ENCODE data around the gene EFEMP1.

EFEMP1 gene

DNA sequence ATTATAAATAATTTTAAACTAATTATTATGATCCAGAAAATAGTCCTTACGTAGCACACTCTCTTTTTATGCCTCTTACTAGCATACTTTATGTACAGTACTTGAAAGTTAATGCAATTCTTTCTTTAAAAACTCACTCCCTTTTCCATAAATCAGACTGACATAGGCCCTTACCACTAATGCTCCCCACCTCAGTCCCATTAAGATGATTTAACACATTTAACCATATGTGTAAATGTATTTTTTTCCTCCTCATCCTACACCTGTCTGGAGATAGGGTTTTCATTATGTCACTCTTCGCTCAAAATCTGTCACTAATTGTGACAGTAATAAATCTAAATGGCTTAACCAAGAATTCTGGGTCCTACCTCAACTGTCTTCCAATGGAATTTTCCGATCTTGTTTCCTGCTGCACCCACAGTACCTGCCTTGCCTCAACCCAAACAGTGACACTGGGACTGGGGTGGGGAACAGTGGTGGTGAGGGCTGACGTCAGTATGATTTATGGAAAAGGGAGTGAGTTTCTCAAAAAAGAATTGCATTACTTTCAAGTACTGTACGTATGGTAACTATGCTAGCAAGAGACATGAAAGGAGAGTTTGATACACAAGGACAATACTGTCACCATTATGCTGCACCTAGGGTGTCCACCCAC, 25.1 kb downstream of the EFEMP1 start:
- no peak for DNase-seq (ENCODE audit: low spot score)

DNA sequence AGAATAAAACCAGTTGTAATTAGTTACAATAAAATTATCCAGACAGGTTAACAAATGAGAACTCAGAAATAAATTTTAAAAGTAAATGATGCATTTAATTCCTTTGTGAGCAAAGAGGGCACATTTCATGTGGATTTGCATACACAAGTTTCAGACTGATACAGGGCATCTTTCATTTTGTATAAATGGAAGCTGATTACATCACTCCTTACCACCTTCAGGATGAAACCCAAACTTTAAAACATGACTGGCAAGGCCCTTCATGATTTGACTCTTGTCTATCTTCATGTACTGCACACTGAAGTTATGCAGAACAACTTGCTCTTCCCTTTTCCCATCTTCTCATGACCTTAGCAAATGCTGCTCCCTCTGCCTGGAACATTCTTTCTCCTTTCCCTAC, 26.9 kb downstream of the EFEMP1 start:
- DNase-seq (ENCODE audit: low spot score): no peak

DNA sequence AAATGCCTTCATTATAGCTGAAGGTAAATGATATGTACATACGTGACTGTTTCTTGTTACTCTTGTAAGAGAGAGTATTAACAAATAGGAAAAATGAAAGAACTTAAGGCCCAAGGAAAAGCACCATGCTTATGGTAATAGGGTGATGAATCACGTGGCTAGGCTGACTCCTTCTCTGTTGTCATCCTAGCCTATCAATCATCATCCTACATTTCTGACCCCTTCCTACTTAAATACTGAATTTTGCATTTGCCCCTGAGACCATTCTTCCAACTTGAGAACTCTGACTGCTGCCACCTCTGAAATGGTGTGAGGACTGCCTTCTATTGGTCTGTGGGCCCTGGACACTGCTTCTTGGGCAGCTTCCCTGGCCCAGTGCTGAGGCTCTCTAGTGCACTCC, 28.9 kb downstream of the EFEMP1 start:
- no peak for DNase-seq (ENCODE audit: low spot score)

DNA sequence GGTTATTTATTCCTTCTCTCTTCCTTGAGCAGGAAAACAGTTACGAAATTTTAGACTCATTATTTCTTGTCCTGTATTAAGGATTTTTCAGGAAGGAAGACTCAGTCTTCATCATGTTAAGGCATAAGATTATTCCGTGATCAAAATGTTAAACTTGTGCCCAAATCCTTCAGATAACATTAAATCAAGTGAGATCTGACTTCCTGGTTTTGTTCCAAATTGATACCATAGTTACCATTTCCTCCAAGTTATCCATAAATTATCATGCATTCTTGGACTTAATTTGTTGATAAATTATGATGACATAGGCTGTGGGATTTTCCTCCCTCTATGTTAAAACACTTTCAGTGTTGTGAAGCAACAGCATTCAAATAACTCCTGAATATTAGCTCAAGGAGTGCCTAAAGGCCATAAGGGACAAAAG, 31.9 kb downstream of the EFEMP1 start:
- DNase-seq (ENCODE audit: low spot score): no peak

DNA sequence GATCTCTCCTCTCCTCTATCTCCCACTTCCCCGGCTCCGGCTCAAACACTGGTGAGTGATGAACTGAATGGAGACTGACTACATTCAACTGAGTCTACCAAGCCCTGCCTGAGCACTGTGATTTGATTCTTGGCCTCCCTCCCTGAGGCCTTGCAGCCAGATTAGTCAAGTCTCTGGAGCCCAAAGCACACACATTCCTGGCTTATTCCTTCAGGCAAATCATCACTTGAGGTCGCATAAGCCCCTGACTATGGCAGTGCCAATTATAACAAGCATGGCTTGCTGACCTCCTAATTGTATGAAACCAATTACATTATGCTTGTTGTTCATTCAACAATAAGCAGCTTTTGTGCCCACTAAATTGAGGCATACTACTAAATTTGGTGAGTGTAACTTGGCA, 34.6 kb downstream of the EFEMP1 start:
- no peak for DNase-seq (ENCODE audit: low spot score)

DNA sequence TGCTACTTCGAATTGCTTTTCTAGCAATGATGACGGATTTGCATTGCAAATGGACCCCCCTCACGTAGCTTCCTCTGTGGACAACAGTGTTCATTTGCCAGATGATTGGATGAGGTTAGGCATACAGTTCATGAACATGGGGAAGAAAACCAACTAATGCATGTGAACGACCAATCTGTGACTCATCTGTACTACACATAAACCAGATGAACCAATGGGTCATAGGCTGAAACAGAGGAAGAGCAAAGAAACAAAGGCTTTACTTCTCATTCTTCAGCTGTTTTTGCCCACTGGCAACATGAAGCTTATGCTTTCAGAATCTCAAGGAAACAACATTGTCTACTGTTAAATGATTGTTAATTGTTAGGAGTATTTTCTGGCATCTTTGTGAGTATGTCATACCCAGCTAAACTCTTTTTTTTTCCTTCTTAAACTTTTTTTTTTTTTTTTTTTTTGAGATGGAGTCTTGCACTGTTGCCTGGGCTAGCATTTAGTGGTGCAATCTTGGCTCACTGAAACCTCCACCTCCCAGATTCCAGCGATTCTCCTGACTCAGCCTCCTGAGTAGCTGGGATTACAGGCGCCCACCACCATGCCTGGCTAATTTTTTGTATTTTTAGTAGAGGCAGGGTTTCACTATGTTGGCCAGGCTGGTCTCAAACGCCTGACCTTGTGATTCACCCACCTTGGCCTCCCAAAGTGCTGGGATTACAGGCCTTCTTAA, 35.5 kb downstream of the EFEMP1 start:
- peak; percentile 29 for DNase-seq (ENCODE audit: low spot score)

DNA sequence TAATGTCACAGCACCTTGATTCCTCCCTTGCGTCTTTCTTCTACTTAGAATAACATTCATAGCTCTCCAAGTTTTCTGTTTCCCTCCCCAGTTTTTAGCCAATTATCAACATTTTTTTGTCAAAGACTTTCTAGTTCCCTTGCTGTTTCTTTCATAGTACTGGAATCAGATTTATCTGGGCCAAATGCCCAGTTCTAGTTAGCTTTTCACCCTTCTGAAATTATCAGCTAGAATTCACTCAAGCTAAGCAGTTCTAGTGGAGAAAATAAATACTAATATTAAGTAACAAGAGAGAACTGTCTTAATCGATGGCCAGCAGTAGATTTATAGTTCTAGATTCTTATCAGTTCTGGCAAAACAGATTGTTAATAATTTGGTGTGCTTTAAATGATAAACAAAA, 36.2 kb downstream of the EFEMP1 start:
- DNase-seq (ENCODE audit: low spot score): no peak

DNA sequence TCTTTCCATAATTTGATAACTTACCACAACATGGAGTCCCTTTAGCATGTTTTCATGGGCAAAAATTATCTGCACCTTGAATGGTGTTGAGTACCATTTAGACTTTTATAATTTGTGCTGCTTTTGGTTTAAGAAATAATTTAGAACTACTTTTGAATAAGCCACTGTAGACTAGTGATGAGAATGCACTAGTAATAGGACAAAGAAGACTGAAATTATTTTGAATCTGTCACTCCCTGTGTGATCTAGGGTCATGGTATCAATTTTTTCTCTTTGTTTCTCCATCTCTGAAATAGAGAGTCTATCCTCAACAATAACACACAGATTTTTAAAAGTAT, 37.7 kb downstream of the EFEMP1 start:
- no peak for DNase-seq (ENCODE audit: low spot score)

DNA sequence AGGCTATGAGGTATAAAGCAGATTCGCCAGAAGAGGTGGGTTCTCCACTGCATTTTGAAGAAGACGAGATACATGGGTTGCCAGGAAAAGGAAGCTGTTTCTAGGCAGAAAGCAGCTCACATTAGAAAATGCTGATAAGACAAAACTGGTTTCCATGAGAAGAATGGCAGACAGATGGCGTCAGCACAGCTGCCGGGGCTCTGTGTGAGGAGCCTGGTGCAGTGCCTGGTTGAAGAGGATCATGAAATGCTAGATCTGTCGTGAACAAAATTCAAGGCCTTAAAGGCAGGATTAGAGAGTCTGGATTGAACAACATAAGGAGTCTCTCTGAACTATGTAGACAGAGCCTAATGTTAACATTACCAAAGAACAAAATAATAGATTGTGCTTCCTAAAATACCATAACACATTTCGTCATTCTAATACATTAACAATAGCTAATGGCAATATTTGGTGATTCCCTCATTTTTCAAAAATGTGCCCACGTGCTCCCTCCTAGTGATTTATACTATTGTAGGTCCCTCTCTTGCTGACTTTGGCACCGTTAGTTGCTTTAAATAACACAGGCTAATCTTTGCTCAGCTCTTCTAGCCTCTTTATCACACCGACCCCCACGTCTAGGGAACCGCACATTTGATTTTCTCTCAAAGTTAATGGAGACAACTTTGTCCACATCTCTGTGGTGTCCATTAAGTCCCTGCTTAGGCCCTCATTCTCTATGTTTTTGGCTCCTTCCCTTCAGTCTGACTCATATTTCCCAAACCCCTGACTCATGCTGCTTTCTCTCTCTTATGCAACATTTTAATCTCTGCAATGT, 38.2 kb downstream of the EFEMP1 start:
- DNase-seq (ENCODE audit: low spot score): peak; percentile 29

DNA sequence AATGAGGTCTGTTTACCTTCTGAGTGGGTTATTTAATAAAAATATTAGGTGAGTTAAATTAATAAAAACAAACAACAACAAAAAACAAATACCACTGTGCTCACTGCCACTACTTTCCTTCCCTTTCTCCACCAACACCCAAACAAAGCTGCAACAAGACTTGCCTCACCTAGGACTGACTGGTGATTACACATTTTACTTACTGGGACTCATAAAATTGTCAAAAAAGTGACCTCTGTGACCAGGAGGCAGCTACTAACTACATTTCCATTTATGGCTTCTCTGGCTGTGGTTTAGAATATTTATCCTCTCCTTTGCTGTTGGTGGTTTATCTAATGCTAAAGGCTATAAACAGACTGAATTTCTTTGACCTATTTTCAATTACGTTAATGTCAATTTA, 39.8 kb downstream of the EFEMP1 start:
- DNase-seq (ENCODE audit: low spot score): no peak

DNA sequence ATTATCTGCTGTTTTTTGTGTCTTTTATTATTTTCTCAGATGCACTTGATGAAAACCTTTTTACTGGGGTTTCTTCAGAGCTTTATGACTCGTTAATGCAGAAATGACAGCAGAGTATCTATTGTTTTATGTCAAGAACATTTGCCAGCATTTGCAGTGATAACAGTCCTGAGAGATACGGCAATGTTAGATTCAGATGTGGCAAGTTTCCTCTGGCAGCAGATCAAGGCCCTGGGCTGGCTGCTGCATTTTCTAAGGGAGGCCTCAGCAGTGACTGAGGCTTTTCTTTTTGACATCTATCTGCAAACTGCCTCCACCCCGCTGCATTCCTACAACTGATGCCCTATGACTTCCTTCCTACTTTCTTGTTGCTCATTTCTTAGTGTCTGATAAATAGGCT, 40.2 kb downstream of the EFEMP1 start:
- DNase-seq (ENCODE audit: low spot score): no peak

DNA sequence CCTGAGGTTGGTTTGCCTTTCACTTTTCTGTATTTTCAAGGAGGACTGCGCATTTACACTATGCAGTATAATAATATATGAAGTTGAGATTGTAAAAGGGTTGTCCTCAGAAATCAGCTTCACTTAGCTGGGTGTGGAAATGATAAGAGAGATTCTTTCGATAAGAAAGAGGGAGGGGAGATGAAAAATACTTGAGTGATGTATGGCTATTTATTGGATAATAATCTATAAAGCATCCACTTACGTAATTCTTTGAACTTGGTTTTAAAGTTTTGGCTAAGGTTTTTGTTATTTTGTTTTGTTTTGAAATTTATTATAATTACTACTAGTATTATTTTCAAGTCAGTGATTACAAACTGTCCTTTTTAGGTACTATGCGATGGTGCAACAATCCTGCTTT, 40.6 kb downstream of the EFEMP1 start:
- DNase-seq (ENCODE audit: low spot score): no peak

DNA sequence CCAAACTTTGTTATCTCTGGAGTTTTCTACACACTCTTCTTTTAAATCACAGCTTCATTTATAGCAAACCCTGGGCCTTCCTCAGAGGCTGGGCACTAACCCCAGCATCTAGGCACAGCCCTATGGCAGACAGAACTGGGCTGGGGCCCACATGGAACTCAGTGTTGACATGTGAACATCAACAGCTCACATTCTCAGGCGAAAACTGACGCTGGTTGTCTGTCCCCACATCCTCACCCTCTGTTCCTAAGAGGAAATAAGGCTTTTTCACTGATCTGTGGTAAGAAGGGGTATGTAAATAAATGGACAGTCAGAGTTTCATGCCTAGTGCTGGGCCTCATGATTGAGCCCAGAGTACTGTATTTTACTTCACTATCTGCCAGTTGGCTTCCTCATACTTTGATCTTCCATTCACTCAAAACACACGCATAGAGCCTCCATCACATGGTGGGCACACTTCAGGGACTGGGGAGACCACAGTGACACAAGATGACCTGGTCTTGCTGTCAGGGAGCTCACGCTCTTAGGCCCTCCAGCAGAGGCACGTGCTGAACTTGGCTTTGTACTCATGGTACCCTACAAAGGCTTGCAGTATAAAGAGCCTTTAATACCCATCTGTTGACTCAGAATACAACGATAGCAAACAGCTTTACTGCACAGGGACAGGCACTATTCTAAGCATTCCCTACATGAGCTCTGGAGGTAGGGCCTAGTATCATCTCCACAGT, 43.0 kb downstream of the EFEMP1 start:
- DNase-seq (ENCODE audit: low spot score): no peak

DNA sequence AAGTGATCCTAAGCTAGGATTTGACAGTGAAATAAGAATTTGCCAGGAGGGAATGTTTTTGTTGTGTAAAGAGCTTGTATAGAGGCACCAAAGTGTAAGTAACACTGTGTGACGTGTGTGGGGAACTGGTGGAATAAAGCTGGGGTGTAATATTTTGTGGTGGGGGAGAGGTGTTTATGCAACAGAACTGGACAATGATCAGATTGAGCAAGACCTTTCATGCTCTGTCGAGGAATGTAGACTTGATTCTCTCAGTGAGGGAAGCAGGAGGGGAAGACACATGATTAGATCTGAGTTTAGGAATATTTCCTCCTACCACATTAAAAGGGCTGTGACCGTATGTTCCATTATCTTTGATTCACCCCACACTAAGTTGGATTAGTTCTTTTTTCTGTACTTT, 43.6 kb downstream of the EFEMP1 start:
- no peak for DNase-seq (ENCODE audit: low spot score)

DNA sequence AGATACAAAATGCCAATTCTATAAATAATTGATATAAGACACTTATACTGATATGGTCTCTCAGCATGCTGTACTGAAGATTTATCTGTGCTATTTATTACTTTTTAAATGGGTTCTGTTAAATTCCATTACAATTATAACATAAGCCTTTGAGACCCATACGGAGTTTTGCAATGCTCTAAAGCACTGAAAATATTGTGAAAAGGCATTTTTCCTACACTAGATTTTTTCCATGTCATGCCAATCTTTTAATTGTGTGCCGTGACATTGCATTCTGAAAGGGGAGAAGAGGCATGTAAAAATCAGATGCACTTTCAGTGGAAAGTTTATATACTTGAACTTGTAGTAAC, 46.5 kb downstream of the EFEMP1 start:
- no peak for DNase-seq (ENCODE audit: low spot score)

DNA sequence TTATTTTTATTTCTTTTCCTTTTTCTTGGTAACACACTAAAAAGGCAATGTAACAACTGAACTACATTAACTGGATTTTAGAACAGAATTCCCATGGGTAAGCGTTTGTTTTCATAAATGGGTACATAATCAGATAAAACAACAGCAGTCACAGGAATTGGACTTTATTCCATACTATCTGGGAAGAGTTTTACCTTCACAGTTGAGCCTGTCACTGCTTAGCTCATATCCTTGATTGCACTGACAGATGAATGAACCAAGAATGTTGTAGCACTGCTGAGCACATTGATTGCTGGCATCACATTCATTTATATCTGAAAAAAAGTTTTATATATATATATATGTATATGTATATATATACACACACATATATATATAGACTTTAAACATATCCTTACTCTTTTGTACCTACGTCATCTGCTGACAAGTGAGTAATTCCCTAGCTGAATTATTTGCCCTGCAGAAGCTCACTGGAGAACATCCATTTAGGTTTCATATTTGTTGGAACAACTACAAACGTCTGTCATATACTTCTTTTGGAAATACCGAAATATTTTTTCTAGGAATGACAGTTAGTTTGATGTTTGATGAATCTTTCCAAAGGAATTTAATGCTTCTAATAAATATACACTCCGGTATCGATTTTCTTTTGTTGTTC, 47.0 kb downstream of the EFEMP1 start:
- no peak for DNase-seq (ENCODE audit: low spot score)

DNA sequence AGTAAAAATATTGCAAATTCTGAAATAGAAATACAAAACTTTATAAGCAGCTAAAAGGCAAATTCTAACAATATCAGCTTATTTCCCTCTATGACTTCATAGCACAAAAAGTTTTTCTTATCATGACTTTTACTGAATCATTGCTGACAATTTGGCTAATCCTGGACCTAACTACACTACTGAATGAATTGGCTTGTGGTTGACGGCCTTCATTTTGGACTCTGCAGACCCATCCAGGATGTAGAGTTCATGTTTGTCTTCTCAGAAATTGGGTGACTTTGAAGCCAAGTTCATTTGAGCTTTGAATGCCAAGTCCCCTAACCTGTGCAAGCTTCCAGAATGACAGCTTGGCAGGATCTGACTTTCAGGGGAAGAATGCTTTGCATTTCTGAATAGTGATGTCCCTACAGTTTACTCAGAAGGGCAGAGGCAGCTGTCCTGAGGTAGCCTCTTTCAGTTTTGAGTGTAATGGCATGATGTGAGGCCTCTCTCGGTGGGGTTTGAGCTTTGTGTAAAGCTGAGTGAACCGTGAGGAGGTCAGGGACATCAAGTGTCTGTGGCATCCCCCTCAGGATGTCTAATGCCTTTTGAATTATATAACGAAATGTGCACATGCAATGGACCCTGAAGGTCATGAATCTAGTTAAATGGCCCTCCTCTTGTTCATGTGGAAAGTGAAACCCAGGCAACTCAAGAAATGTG, 48.0 kb downstream of the EFEMP1 start:
- DNase-seq (ENCODE audit: low spot score): no peak

DNA sequence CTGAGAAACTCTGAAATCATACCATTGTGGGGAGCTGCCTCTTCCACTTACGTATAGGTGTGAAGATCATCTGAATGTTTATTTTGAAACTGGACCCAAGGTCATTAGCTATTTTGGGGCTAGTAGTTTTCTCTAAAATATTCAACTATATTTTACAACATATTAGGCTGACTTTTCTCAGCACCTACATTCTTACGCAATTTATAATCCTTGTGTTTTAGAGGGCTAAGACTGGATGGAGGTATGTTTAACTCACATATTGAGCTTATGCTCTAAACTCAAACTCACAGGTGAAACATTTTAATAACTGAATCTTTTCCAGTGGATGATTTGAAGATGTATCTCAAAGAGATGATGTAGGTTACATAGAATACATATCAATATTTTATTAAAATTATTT, 49.2 kb downstream of the EFEMP1 start:
- DNase-seq (ENCODE audit: low spot score): no peak

DNA sequence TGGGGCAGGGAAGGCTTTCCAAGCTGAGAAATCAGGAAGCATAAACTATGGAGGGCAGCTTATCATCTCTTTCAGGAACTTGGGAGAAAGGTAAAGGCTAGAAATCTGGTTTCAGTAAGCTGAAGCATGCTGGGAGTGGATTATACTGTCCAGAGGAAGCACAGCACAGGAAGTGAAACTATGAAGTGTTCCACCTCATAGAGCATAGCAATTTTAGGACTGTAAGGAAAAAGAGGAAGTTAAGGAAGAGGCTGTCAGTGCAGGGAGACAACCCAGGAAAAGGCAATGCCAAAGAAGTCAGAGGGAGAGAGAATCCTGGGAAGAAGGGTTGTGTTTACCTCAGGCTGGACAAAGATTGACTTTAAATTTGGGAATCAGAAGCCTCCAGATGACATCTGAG, 51.9 kb downstream of the EFEMP1 start:
- no peak for DNase-seq (ENCODE audit: low spot score)

DNA sequence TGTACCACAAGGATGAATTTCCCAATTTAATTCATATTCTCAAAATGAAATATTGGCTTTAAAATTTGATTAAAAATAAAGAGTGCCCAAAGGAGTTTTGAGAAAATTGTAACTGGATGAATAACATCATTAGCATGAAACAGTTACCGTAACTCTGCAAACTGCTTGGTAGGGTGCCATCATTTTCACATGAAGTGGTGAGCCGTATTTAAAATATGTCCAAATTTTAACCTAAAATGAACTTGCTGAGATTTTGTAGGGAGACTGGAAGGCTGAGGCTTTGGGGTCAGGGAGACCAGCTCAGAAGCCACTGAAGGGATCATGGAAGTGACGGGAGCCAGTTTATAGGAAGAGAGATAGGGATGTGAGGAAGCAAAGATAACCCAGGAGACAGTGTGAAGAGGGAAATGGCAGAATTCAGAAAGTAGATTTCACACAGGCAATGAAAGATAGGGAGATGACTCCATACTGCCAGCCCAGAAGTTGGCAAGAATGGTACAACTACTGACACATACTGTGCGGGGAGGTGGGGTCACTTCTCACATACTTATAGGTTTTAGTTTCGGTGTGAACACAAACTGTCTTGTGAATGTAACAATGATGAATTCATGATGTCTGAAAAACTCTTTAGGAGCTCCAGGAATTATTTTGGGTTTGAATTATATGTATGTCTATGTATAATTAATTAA, 53.8 kb downstream of the EFEMP1 start:
- DNase-seq (ENCODE audit: low spot score): no peak

All from hepatic stellate cell (primary cell).